HG03457 (cell line): ENCODE measurements around the gene MAPKAPK2.

Source experiments
- ATAC-seq: cut with Tn5 transposase; IDR thresholded peaks from one replicate; pipeline ENCODE4 v1.9.1; 2021; ENCODE audit warnings: moderate number of reproducible peaks; ENCODE audit not compliant: unreplicated experiment

Gene MAPKAPK2

DNA sequence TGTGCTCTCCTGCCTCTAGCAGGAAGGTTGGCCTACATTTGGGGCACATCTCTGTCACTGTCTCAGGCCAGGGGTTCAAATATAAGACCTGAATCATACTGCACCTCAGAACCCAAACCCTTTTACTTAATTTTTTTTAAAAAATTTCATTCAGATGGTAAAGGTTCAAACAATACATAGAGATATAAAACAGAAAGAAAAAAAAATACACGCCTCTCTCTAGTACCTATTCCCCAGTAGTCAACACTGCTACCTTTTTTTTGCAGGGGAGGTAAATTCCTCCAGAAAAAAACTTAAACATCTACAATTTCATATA, 32.9 kb downstream of the MAPKAPK2 start:
- no peak for ATAC-seq

- ATAC-seq: no peak
These were observed 34.6 kb downstream of the MAPKAPK2 start for GRCh38 chr1:206719169-206719839.

GRCh38 chr1:206721454-206721853, 36.7 kb downstream of the MAPKAPK2 start:
- no peak for ATAC-seq

GRCh38 chr1:206722751-206723461, 38.2 kb downstream of the MAPKAPK2 start:
- no peak for ATAC-seq

- ATAC-seq: no peak
These were observed 38.7 kb downstream of the MAPKAPK2 start for GRCh38 chr1:206723462-206723804.

- ATAC-seq: no peak
These were observed 39.2 kb downstream of the MAPKAPK2 start for GRCh38 chr1:206723805-206724472.

- ATAC-seq: no peak
These were observed 40.6 kb downstream of the MAPKAPK2 start for GRCh38 chr1:206725109-206725963.

DNA sequence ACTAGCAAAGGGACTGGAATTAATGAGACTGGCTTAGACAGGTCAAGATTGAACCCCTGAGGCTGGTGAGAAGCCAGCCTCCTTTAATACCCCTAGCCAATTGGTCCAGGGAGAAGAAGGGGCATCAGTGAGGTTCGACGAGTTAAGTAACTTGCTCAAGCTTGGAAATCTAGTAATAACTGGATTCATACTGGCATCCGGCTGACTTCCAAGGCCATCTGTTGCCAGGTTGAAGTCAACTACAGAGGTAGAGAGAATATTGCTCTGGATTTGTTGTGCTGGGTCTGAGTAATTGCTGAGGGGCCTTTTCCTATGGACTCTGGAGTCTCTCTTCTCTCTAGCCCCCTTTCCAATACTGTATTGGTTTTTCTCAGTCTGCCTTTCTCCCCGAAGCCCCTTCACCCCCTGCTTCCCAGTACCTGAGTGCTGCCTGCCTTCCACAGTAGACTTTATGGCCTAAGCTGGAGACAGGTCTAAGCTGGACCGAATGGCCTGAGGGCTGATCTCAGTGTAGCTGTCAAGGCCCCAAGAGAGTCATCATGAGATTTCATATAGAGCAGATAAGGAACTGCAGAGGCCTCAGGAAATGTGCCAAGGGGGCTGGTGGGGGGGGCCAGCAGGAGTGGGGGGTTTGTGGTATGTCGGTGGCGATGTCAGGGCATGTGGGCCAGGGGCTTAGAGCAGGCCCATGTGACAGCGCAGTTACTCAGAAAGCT, 43.4 kb downstream of the MAPKAPK2 start:
- no peak for ATAC-seq

DNA sequence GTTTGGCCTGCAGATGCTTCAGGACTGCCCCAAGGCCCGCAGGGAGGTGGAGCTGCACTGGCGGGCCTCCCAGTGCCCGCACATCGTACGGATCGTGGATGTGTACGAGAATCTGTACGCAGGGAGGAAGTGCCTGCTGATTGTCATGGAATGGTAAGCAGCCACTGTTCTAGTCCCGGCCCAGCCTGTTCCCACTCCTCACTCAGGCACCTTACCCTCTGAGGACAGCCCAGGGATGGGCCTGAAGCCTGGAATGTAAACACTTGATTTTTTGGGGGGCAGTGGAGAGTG, 43.9 kb downstream of the MAPKAPK2 start:
- ATAC-seq: no peak

- ATAC-seq: no peak
These were observed 44.3 kb downstream of the MAPKAPK2 start for GRCh38 chr1:206729050-206729449.

DNA sequence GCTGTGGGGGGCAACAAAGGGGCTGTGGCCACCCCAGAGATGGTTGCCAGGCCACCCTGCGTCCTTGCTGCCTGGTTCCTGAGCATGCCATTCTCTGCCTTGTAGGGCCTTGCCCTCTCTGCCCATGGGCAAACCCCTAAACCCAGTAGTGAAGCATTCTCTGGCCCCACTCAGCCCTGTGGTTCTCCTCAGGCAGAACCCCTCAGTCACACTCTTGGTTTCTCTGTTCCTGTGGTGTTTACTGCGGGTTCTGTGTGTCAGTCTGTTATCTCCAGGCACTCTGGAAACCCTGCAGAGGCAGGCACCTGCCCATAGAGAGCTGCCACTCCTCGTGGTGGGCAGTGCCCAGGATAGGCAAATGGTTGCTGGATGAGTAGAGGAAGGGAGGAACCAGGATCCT, 44.8 kb downstream of the MAPKAPK2 start:
- ATAC-seq: no peak

DNA sequence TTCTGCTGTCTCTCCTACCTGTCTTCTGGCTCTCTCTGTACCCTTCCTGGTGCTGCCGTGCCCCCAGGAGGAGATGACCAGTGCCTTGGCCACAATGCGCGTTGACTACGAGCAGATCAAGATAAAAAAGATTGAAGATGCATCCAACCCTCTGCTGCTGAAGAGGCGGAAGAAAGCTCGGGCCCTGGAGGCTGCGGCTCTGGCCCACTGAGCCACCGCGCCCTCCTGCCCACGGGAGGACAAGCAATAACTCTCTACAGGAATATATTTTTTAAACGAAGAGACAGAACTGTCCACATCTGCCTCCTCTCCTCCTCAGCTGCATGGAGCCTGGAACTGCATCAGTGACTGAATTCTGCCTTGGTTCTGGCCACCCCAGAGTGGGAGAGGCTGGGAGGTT, 47.8 kb downstream of the MAPKAPK2 start:
- ATAC-seq: no peak

DNA sequence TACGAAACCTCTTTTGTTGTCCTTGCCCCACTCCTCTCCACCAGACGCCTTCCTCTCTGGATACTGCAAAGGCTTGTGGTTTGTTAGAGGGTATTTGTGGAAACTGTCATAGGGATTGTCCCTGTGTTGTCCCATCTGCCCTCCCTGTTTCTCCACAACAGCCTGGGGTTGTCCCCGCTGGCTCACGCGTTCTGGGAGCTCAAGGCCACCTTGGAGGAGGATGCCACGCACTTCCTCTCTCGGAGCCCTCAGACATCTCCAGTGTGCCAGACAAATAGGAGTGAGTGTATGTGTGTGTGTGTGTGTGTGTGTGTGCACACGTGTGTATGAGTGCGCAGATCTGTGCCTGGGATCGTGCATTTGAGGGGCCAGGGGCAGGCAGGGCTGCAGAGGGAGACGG, 48.3 kb downstream of the MAPKAPK2 start:
- ATAC-seq: no peak

- ATAC-seq: no peak
These were observed 49.9 kb downstream of the MAPKAPK2 start for GRCh38 chr1:206734499-206735142.

- ATAC-seq: no peak
These were observed 50.9 kb downstream of the MAPKAPK2 start for GRCh38 chr1:206735553-206736031.

DNA sequence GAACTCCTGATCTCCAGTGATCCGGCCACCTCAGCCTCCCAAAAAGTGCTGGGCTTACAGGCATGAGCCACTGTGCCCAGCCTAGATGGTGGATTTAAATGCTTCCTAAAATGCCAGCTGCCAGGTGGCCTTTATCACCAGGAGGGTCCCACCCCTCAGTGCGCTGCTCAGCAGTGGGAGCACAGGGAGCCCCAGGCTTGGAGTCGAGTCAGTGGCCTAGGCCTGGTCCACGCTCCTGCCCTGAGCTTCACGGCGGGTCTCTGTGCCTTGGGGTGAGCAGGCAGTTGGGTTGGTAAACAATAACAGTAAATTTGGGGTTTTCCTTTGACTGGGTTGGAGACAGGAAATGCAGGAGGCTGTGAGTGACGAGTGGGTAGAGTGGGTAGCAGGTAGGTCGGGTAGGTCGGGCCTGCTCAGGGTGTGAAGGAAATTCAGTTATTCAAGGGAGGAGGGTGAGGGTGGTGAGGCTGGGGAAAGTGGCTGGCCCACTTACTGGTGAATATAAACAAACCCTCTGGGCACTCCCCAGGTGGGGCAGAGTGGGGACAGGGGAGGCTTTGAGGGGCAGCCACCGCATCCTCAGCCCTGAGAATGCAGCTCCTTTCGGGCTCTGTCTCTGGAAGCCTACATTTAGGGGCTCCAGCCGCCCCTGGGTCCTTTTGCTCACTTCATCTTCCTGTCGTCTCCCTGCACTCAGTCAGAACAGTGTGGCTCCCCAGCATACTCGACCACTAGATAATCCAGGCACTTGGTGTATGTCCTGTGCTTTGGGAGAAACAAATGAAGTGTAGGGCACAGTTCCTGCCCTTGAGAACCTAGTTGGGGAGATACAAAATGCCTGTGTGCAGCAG, 52.4 kb downstream of the MAPKAPK2 start:
- ATAC-seq: no peak

DNA sequence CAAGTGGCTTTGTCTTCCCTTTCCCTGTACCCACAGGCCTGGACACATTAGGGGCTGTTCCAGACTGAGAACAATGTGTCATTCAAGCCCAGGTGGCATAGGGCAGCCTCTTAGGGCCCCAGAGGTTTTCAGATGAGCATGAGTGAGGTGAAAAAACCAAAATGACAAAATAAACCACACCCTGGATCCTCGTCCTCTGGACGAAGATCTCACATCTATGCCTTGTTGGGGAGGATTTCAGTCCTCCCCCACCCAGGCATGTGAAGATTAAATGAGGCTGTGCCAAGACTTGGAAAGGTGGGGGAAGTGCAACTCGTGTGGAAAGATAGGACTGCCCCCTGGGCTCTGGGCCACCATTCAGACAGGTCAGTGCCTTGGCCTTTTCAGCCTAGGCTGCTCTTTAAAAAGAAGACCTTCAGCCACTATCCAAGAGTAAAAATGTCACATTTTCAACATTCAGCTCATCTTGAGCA, 53.1 kb downstream of the MAPKAPK2 start:
- ATAC-seq: no peak

DNA sequence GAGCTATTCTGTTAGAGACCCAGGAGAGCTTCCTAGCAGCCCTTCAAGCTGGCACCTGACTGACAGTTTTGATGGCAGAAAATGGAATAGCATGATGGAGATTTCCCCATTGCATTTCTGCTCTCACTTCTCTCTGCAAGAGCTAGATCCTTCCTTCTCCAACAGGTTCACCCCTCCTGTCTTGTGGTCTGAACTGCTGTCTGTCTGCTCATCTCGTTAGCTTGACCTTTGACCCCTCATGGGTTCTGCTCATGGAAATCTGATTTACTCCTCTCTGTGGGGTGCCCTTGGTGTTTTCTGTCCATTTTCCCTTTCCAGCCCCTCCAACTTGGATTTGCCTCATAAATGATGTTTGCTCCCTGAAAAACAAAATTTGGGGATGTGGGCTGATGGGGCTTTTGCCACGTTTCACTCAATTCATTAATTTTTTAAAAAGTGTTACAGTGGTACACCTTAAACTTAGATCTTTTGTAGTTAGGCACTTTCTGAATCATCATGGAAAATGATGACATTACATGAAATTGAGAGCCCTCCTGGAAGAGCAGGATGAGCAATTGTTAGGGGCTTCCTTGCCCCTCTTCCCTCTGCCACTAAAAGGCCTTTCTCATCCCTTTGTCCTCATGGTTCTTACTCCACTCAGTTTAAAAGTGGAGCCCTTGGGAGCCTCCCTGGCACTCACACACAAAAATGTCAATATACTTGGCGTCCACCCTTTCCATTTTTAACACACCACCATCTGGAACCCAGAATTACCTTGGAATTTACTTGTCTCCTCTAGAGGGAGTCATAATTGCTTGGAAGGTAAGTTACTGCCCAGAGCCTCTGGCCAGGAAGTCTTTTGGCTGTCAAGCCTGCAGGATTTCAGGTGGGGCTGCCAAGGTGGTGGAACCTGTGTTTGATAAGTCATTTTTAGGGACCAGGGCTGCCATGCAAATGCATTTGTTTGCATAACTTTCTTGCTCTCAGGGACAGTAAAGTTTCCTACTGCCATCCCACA, 54.0 kb downstream of the MAPKAPK2 start:
- no peak for ATAC-seq
